Neural cell (in vitro differentiated cells): Measurements from ENCODE around the gene KCNK17. TPM values are rescaled to one million over a fixed set of nuclear protein-coding genes. Genes with fewer than 3 reads are reported as not detected.

Source experiments
- H2AFZ ChIP-seq: fragments of 200-600, 300-800 bp; sonication (generic), shearing (Covaris generic); 2 replicates; pipeline ENCODE4 v1.6.0; 2014; ENCODE audit warnings: low read depth, mild to moderate bottlenecking, antibody characterized with exemption, low read length, moderate library complexity
- H3F3A ChIP-seq: fragments of 200-600 bp; shearing (Covaris generic); 2 replicates; pipeline ENCODE4 v1.6.1; 2016; ENCODE audit warnings: mild to moderate bottlenecking, moderate library complexity, mixed read lengths, antibody characterized with exemption, low read length; ENCODE audit not compliant: insufficient read depth, poor library complexity, severe bottlenecking
- H3K27ac ChIP-seq: fragments of 200-600, 300-800 bp; sonication (generic), shearing (Covaris generic); 2 replicates; pipeline ENCODE4 v1.5.1; 2014; ENCODE audit warnings: mild to moderate bottlenecking, low read length, moderate library complexity
- H3K27me3 ChIP-seq: fragments of 300-800, 200-600 bp; sonication (generic), shearing (Covaris generic); 2 replicates; pipeline ENCODE4 v1.6.0; 2014; ENCODE audit warnings: mild to moderate bottlenecking, low read depth, low read length, moderate library complexity; ENCODE audit not compliant: insufficient read depth
- H3K36me3 ChIP-seq: fragments of 300-800, 200-600 bp; sonication (generic), shearing (Covaris generic); 2 replicates; pipeline ENCODE4 v1.5.1; 2014; ENCODE audit warnings: mild to moderate bottlenecking, antibody characterized with exemption, low read length, moderate library complexity; ENCODE audit not compliant: insufficient read depth
- H3K4me2 ChIP-seq: fragments of 300-800, 200-600 bp; sonication (generic), shearing (Covaris generic); 2 replicates; pipeline ENCODE4 v1.6.0; 2014; ENCODE audit warnings: mild to moderate bottlenecking, low read length
- H3K4me3 ChIP-seq: fragments of 300-800, 200-600 bp; sonication (generic), shearing (Covaris generic); 2 replicates; pipeline ENCODE4 v1.5.1; 2014; ENCODE audit warnings: mild to moderate bottlenecking, low read length, moderate library complexity
- H3K79me2 ChIP-seq: fragments of 200-600 bp; shearing (Covaris generic); replicated peaks from 2 replicates; pipeline ENCODE4 v1.6.0; 2014; ENCODE audit warnings: mild to moderate bottlenecking, low read length, moderate library complexity; ENCODE audit not compliant: insufficient read depth
- H3K9ac ChIP-seq: fragments of 300-800, 200-600 bp; sonication (generic), shearing (Covaris generic); 2 replicates; pipeline ENCODE4 v1.6.1; 2016; ENCODE audit warnings: mild to moderate bottlenecking, low read length, mixed read lengths
- H3K9me2 ChIP-seq: fragments of 200-600 bp; shearing (Covaris generic); 2 replicates; pipeline ENCODE4 v1.6.1; 2016; ENCODE audit warnings: mild to moderate bottlenecking, low read length, mixed read lengths; ENCODE audit not compliant: insufficient read depth
- H3K9me3 ChIP-seq: fragments of 200-600, 300-800 bp; sonication (generic), shearing (Covaris generic); 2 replicates; pipeline ENCODE4 v1.6.1; 2016; ENCODE audit warnings: mild to moderate bottlenecking, mixed run types, low read length, moderate library complexity, mixed read lengths
- H4K20me1 ChIP-seq: fragments of 200-600 bp; shearing (Covaris generic); 2 replicates; pipeline ENCODE4 v1.6.1; 2016; ENCODE audit warnings: mild to moderate bottlenecking, mixed run types; ENCODE audit not compliant: insufficient read depth
- EP300 ChIP-seq: fragments of 450-650 bp; conservative IDR thresholded peaks from 2 replicates; pipeline ENCODE4 v1.6.1; 2014; ENCODE audit warnings: antibody characterized with exemption, mild to moderate bottlenecking, moderate library complexity; ENCODE audit not compliant: poor library complexity, severe bottlenecking
- EZH2 ChIP-seq: fragments of 200-600, 300-800 bp; shearing (Covaris generic), sonication (generic); IDR thresholded peaks from 2 replicates; pipeline ENCODE4 v1.6.1; 2014; ENCODE audit warnings: antibody characterized with exemption, low read length, borderline replicate concordance, mild to moderate bottlenecking; ENCODE audit not compliant: insufficient read depth, poor library complexity, severe bottlenecking
- MXI1 ChIP-seq: fragments of 450-650 bp; conservative IDR thresholded peaks from 2 replicates; pipeline ENCODE4 v1.6.1; 2014; ENCODE audit warnings: antibody characterized with exemption, mild to moderate bottlenecking; ENCODE audit not compliant: poor library complexity, severe bottlenecking
- POLR2AphosphoS5 ChIP-seq: IDR thresholded peaks from 2 replicates; pipeline ENCODE4 v1.6.1; 2012
- RAD21 ChIP-seq: fragments of 450-650 bp; conservative IDR thresholded peaks from 2 replicates; pipeline ENCODE4 v1.6.1; 2014; ENCODE audit warnings: antibody characterized with exemption, mild to moderate bottlenecking, moderate library complexity
- SMC3 ChIP-seq: fragments of 450-650 bp; conservative IDR thresholded peaks from 2 replicates; pipeline ENCODE4 v1.6.1; 2014; ENCODE audit warnings: antibody characterized with exemption, mild to moderate bottlenecking, moderate library complexity; ENCODE audit not compliant: poor library complexity
- TAF1 ChIP-seq: IDR thresholded peaks from 2 replicates; pipeline ENCODE4 v1.6.1; 2012; ENCODE audit warnings: low read depth
- polyA plus RNA-seq: library from polyadenylated mRNA; depleted of rRNA; stranded (reverse); fragments of >200 nt; gene quantifications from 2 replicates; pipeline ENCODE4 v1.2.3, GENCODE V29; 2014
- TF ChIP-seq, protein P1 (sequence below): IDR thresholded peaks from 2 replicates; pipeline ENCODE4 v1.6.1; 2012; ENCODE audit warnings: borderline replicate concordance
- TF ChIP-seq, protein P2 (sequence below): fragments of 450-650 bp; IDR thresholded peaks from 2 replicates; pipeline ENCODE4 v1.5.1; 2014; ENCODE audit warnings: antibody characterized with exemption, mild to moderate bottlenecking, moderate library complexity; ENCODE audit not compliant: poor library complexity, severe bottlenecking

Gene KCNK17
- polyA plus RNA-seq, 1 donor from 2014 or later = 0.67 TPM

DNA sequence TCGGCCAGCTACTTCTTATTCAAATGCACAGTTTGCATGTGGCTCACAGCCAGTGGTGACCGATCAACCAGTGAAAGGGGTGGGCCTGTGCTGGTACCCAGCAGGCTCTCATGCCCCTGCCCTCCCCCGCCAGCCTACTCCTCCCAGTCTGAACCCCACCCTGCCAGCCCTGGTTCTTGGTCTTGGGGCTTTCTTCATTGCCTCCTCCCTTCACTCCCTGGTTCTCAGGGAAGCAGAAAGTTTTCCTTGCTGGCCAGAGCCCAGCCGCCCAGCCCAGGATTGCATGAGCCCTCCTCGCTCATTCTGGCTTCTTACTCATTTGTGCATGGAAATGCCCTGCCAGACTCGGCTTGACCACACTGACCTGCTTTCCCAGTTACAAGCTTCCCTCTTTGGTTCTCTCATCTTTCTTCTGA lies 40.8 kb downstream of the KCNK17 start:
- H3K27me3 ChIP-seq = no peaks in the 10 kb centered on the region
- no peaks in the 10 kb centered on the region for H3K79me2 ChIP-seq
- H3K27ac ChIP-seq = no peak overlapping the region
- H2AFZ ChIP-seq = no peak overlapping the region
- H3K4me3 ChIP-seq = no peak overlapping the region
- H3K4me2 ChIP-seq = no peak overlapping the region
- no peak overlapping the region for H3K9ac ChIP-seq
- TF ChIP-seq RAD21 = no peak
- TF ChIP-seq TAF1 = no peak
- TF ChIP-seq, protein P1, sequence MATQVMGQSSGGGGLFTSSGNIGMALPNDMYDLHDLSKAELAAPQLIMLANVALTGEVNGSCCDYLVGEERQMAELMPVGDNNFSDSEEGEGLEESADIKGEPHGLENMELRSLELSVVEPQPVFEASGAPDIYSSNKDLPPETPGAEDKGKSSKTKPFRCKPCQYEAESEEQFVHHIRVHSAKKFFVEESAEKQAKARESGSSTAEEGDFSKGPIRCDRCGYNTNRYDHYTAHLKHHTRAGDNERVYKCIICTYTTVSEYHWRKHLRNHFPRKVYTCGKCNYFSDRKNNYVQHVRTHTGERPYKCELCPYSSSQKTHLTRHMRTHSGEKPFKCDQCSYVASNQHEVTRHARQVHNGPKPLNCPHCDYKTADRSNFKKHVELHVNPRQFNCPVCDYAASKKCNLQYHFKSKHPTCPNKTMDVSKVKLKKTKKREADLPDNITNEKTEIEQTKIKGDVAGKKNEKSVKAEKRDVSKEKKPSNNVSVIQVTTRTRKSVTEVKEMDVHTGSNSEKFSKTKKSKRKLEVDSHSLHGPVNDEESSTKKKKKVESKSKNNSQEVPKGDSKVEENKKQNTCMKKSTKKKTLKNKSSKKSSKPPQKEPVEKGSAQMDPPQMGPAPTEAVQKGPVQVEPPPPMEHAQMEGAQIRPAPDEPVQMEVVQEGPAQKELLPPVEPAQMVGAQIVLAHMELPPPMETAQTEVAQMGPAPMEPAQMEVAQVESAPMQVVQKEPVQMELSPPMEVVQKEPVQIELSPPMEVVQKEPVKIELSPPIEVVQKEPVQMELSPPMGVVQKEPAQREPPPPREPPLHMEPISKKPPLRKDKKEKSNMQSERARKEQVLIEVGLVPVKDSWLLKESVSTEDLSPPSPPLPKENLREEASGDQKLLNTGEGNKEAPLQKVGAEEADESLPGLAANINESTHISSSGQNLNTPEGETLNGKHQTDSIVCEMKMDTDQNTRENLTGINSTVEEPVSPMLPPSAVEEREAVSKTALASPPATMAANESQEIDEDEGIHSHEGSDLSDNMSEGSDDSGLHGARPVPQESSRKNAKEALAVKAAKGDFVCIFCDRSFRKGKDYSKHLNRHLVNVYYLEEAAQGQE = no peak
- TF ChIP-seq EZH2 = no peak
- TF ChIP-seq EP300 = no peak
- TF ChIP-seq SMC3 = no peak
- TF ChIP-seq, protein P2, sequence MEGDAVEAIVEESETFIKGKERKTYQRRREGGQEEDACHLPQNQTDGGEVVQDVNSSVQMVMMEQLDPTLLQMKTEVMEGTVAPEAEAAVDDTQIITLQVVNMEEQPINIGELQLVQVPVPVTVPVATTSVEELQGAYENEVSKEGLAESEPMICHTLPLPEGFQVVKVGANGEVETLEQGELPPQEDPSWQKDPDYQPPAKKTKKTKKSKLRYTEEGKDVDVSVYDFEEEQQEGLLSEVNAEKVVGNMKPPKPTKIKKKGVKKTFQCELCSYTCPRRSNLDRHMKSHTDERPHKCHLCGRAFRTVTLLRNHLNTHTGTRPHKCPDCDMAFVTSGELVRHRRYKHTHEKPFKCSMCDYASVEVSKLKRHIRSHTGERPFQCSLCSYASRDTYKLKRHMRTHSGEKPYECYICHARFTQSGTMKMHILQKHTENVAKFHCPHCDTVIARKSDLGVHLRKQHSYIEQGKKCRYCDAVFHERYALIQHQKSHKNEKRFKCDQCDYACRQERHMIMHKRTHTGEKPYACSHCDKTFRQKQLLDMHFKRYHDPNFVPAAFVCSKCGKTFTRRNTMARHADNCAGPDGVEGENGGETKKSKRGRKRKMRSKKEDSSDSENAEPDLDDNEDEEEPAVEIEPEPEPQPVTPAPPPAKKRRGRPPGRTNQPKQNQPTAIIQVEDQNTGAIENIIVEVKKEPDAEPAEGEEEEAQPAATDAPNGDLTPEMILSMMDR = no peak
- TF ChIP-seq POLR2AphosphoS5 = no peak
- TF ChIP-seq MXI1 = no peak
- H3K9me3 ChIP-seq = no peaks in the 10 kb centered on the region
- H3K9me2 ChIP-seq = no peaks in the 10 kb centered on the region
- H4K20me1 ChIP-seq = no peaks in the 10 kb centered on the region
- no peaks in the 10 kb centered on the region for H3K36me3 ChIP-seq
- H3F3A ChIP-seq = no peaks in the 10 kb centered on the region

DNA sequence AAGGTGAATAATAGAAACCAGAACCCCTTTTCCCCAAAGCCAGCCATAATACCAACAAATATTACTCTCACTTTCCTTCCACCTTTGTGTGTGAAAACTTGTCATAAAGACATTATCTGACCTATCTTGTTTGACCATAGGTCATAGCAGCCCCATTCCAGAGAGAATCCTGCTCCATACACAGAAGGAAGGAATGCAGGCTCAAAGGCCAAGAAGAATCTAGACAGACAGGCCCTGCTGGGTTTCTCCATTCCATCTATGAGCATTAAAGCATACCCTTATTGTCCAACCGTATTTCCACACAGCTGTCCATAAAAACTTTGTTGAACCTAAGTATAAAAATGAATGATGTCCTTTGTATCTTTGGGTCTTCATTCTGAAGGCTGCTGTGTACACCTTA lies 44.3 kb downstream of the KCNK17 start:
- Histone ChIP-seq H4K20me1 (no peaks in the 10 kb centered on the region), H3K27ac (no peak overlapping the region), H3K9me3 (no peaks in the 10 kb centered on the region), H3K9ac (no peak overlapping the region), H3K9me2 (no peaks in the 10 kb centered on the region), H3K36me3 (no peaks in the 10 kb centered on the region), H3F3A (no peaks in the 10 kb centered on the region), H3K79me2 (no peaks in the 10 kb centered on the region), H3K4me3 (no peak overlapping the region), H3K4me2 (no peak overlapping the region), H2AFZ (no peak overlapping the region), H3K27me3 (no peaks in the 10 kb centered on the region)
- TF ChIP-seq EZH2 (no peak), SMC3 (no peak)
- TF ChIP-seq, protein P2 = no peak
